Hematopoietic multipotent progenitor cell treated with erythropoietin and hydrocortisone succinate and interleukin-3 and kit ligand, for 17 days (in vitro differentiated cells): ENCODE data around the gene IFITM10.
"Not testable (repeated sequence)": the region's sequence is repeated elsewhere in the genome, so short reads cannot be mapped to it uniquely, and the experiment has no call there.

ENCODE experiments used
- DNase-seq: peaks from one replicate; pipeline ENCODE4 v3.0.0-alpha.2; 2015; ENCODE audit warnings: low spot score

Gene IFITM10

GRCh38 chr11:1777737-1778136 lies 27.3 kb upstream of the IFITM10 start:
- no peak for DNase-seq

DNA sequence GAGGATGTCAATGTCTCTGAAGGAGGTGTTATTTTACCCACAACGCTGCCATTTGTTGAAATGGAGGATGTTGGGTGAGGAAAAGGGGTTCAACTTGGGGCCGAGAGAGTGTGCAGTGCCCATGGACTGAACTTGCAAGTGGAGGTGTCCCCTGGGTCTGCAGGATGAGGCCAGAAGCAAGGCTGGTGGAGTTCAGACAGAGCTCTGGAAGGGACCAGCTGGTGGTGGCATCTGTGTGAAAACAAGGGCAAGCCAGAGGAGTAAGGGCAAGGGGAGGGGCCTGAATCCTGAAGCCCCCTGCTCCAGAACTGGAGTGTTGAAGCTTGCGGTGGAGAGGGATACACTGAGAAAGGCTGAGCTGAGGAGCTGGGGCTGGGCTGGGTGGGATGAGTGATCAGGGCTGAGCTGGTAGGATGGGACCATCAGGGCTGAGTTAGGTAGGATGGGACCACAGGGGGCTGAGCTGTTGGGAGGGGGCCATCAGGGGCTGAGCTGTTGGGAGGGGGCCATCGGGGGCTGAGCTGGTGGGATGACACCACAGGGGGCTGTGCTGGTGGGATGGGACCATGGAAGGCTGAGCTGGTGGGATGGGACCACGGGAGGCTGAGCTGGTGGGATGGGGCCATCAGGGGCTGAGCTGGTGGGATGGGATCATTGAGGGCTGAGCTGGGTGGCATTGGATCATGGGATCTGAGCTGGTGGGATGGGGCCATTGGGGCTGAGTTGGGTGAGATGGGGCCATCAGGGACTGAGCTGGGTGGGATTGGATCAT lies 26.7 kb upstream of the IFITM10 start:
- DNase-seq, result no peak

GRCh38 chr11:1776331-1776851 lies 26.0 kb upstream of the IFITM10 start:
- no peak for DNase-seq

DNA sequence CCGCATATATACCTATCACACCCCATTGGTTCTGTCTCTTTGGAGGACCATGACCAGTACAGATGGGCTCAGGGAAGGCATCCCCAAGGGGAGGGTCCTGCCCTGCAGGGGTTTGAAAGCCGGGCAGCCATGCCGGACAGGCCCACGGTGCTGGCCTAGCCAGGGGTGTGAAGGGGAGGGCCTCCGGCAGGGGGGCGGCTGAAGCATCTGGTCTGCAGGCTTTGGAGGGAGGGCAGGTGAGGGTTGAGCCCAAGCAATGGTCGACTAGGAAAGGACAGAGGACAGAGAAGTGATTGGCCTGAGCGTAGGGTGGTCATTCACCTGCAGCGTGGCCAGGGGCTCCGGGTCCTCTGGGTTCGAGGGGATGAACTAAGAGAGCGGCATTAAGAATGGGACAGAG lies 24.5 kb upstream of the IFITM10 start:
- DNase-seq, result no peak

DNA sequence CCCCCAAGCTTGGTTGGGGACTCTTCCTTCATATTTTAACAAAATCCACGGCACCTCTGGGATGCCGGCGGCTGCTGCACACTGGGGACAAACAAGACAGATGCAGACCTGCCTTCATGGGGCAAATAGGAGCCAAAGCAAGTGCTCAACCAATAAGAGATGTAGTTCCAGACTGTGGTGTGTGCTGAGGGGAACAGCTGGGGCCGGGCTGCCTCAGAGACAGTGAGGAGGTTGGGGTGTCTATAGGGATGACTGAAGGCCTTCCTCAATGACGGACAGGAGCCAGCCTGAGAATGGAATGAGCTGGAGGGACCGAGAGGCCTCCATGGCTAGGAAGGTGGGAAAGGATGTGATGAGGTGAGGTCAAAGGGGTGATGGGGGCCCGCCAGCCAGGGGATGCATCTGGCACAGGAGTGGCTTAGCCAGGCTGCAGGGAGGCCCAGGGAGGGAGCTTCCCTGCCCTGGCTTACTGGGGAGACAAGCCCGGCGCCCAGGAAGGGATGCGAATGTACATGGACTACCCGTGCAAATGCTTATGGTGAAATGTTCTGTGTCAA lies 23.7 kb upstream of the IFITM10 start:
- DNase-seq, result no peak

- peak; percentile 51 for DNase-seq
Measured at GRCh38 chr11:1773131-1773993, 23.0 kb upstream of the IFITM10 start.

DNA sequence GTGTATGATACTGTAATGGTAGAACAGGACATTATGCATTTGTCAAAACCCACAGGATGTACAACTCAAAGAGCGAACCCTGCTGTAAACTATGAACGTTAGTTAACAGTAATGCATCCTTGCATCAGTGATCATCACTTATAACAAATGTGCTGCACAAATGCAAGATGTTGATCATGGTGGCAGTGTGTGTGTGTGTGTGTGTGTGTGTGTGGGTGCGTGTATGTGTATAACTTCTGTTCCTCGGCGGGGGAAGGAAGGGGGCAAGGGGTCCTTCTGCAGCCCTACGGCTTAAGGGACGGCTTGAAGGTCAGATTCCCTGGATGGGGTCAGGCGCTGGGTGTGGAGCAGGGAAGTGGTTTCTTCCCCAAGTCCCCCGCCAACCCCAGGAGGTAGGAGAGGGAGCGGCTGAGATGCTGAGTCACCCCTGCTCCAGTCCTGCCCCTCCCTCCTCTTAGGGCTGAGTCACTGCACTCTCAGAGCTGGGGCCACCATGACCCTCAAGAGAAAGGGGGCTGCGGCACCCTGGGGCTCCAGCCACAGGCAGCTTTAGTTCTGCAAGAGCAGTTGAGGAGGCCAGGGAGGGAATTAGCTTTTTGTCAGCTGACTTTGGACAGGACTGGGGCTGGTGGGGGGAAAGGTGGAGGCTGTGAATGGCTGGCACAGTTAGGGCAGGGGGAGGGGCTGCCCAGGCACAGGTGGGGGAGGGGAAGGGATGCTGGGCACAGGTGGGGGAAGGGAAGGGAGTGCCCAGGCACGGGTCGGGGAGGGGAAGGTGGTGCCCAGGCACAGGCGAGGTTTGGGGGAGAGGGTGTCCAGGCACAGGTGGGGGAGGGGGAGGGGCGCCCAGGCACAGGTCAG lies 22.1 kb upstream of the IFITM10 start:
- DNase-seq, result peak; percentile 91

DNA sequence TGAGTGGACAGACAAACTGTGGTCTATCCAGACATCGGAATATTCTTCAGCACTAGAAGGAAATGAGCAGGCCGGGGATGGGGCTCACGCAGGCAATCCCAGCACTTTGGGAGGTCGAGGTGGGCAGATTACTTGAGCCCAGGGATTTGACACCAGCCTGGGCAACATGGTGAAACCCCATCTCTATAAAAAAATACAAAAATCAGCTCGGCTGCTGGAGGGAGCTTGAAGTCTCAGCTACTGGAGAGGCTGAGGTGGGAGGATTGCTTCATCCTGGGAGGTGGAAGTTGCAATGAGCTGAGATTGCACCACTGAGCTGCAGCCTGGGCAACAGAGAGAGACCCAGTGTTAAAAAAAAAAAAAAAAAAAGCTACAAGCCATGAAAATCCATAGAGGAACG lies 21.3 kb upstream of the IFITM10 start:
- no peak for DNase-seq

- DNase-seq, result no peak
Measured at GRCh38 chr11:1771273-1771672, 20.9 kb upstream of the IFITM10 start.

GRCh38 chr11:1770528-1770927 lies 20.1 kb upstream of the IFITM10 start:
- DNase-seq, result no peak

DNA sequence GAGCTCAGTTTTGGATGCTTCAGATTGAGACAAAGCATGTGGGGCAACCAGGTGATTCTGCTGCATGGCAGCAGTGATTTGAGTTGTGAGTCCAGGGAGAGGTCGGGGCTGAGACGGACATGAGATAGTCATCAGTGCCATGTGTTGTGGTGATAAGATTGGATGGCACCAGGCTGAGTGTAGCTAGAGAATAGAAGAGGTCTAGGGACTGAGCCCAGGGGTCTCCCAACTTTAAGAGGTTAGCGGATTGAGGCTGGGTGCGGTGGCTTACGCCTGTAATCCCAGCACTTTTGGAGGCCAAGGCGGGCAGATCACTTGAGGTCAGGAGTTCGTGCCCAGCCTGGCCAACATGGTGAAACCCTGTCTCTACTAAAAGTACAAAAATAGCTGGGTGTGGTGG lies 19.7 kb upstream of the IFITM10 start:
- no peak for DNase-seq

GRCh38 chr11:1769304-1769936 lies 19.0 kb upstream of the IFITM10 start:
- DNase-seq, result not testable (repeated sequence)

- DNase-seq, result no peak
Measured at GRCh38 chr11:1768141-1768469, 17.7 kb upstream of the IFITM10 start.

DNA sequence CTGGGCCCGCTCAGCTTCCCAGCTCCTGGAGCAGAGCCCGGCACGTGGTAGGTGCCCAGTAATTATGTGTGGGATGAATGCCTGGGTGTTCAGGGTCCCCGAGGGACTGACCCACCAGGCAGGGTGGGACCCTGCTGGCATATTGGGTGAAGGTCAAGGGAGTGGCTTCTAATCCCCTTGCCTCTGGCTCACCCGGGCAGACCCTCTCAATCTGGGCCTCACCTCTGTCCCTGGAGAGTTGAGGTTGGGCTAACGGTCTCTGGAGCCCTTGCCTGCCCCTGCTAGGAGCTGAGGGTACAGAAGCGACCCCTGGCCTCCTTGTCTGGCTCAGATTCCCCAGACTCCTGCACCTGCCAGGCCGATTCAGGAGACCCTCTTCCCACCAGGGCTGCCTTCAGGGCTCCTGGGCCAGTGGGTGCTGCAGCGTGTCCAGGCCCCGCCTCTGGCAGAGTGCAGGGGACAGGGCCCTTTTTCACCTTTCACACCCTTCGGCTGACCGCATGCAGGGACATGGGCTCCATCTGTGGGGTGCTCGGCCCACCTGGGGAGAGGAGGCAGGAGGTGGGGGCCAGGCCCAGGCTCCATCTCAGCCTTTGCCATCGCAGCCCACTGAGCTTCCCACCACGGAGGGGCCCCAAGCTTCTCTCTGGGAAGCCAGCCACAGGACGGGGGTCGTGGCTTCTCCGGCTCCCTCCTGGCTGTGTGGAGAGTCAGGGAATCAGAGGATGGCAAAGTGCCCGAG lies 17.2 kb upstream of the IFITM10 start:
- no peak for DNase-seq

DNA sequence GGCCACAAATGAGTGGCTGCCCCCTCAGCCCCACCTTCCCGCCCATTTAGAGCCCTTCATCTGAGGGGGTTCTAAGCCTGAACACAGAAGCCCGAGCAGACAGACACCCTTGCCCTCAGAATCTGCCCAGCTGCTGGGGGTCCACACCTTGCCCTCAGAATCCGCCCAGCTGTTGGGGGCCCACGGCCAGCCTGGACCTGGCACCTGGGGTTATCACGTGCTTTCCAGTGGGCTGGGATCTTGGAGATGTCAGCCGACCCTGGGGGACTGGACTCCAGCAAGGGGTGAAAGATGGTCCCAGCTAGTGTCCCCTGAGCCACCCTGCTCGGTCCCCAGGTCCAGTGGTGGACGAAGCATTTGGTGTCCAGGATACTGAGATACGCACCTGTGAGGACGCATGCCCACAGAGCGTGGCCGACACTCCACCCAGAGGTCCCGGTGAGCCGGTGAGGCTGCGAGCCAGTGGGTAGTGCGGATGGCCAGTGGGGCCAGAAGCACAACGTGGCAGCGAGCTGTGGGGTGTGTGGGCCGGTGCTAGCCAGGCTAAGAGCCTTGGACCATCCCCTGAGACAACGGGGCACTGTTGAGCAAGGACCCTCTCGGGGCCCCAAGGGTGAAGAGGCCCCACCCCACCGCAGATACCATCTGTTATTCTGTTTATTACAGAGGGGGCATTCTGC lies 16.5 kb upstream of the IFITM10 start:
- no peak for DNase-seq

GRCh38 chr11:1765871-1766718 lies 15.7 kb upstream of the IFITM10 start:
- peak; percentile 43 for DNase-seq

DNA sequence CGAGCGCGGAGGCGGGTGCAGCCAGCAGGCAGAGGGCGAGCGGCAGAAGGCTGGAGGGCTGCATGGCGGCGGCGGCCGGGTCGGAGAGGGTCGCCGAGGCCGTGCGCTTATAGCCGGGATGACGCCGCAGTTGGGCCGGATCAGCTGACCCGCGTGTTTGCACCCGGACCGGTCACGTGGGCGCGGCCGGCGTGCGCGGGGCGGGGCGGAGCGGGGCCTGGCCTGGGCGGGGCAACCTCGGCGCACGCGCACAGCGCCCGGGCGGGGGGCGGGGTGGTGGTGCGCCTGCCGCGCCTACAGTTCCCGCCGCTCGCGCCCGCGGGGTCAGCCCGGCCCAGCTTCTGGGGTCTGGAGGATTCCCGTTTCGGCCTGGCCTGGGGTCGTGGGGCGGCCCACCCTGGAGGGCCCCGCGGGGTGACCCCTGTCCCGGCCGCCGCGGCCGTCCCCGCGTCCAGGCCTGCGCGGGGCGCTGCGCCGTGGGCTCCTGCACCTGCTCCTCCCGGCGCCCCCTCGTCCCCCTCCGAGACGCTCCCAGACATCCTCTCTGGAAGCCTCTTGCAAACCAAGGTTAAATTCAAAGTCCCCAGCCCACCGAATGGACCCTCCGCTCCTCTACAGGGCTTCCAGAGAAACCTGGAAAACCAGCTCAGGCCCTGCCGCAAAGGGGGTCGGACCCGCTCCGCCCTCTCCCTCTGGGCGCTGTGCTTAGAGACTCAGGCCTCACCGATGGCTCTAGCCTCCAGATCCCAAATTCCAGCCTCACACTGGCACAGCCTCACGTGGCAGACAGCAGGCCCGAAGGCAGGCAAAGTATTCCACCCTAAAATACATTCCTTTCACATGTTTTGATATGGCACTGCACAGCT lies 13.6 kb upstream of the IFITM10 start, which contains the start of gene CTSD:
TSS of gene CTSD (minus strand) at position 132 of the 866 bp plus-strand sequence. CDS start at position 64, 68 bp downstream.
- peak; percentile 92 for DNase-seq

- DNase-seq, result no peak
Measured at GRCh38 chr11:1763336-1763795, 13.0 kb upstream of the IFITM10 start.
